Keratinocyte (primary cell): ENCODE results near the gene ACADM. TPM values are rescaled to one million over a fixed set of nuclear protein-coding genes. Genes with fewer than 3 reads are reported as not detected.

Source experiments
- DNase-seq: peaks from one replicate; pipeline ENCODE4 v3.0.0-alpha.2; 2011; ENCODE audit warnings: low read depth, missing footprints, low spot score
- FAIRE-seq: peaks from 2 replicates; lab custom pipeline; 2011; peaks lifted over from hg19 to GRCh38; lab: Jason Lieb, UNC
- H2AFZ ChIP-seq: 2 replicates; pipeline ENCODE4 v1.6.0; 2012; ENCODE audit warnings: low read length, control low read depth, inconsistent platforms; ENCODE audit not compliant: control insufficient read depth
- H3K27ac ChIP-seq: 2 replicates; pipeline ENCODE4 v1.5.1; 2011; ENCODE audit warnings: low read length; ENCODE audit not compliant: control insufficient read depth, insufficient read depth
- H3K27me3 ChIP-seq: 3 replicates; pipeline ENCODE4 v1.6.0; 2011; ENCODE audit warnings: low read length; ENCODE audit not compliant: control insufficient read depth, insufficient read depth; ENCODE audit errors: extremely low read depth
- H3K36me3 ChIP-seq, 2 experiments: 2 replicates in 1 of 2; 3 replicates in 1 of 2; pipeline ENCODE4 v1.5.1; 2011; ENCODE audit warnings: low read length in 2 of 2, mild to moderate bottlenecking in 1 of 2; ENCODE audit not compliant: control insufficient read depth in 2 of 2, insufficient read depth in 2 of 2; ENCODE audit errors: extremely low read depth in 1 of 2
- H3K4me1 ChIP-seq: 3 replicates; pipeline ENCODE4 v1.5.1; 2011; ENCODE audit warnings: low read length; ENCODE audit not compliant: control insufficient read depth, insufficient read depth; ENCODE audit errors: extremely low read depth
- H3K4me2 ChIP-seq: 3 replicates; pipeline ENCODE4 v1.6.0; 2011; ENCODE audit warnings: low read depth, low read length; ENCODE audit not compliant: control insufficient read depth, insufficient read depth; ENCODE audit errors: extremely low read depth
- H3K4me3 ChIP-seq, 3 experiments: fragments of 200-600 bp in 1 of 3; sonication (generic) in 1 of 3; 2 replicates in 2 of 3; 3 replicates in 1 of 3; pipeline ENCODE4 v1.5.1; 2011 to 2016; ENCODE audit warnings: low read length in 3 of 3, mild to moderate bottlenecking in 3 of 3, control low read depth in 2 of 3, inconsistent platforms in 1 of 3, low read depth in 1 of 3, mixed read lengths in 1 of 3, mixed run types in 1 of 3, moderate library complexity in 1 of 3; ENCODE audit not compliant: control insufficient read depth in 2 of 3, insufficient read depth in 2 of 3; ENCODE audit errors: extremely low read depth in 1 of 3
- H3K79me2 ChIP-seq: 2 replicates; pipeline ENCODE4 v1.6.0; 2012; ENCODE audit warnings: low read length; ENCODE audit not compliant: control insufficient read depth, insufficient read depth
- H3K9ac ChIP-seq: 3 replicates; pipeline ENCODE4 v1.6.0; 2011; ENCODE audit warnings: low read length; ENCODE audit not compliant: control insufficient read depth, insufficient read depth; ENCODE audit errors: extremely low read depth
- H3K9me1 ChIP-seq: 3 replicates; pipeline ENCODE4 v1.6.0; 2011; ENCODE audit warnings: low read length; ENCODE audit not compliant: control insufficient read depth, insufficient read depth; ENCODE audit errors: extremely low read depth
- H3K9me3 ChIP-seq: 2 replicates; pipeline ENCODE4 v1.5.1; 2012; ENCODE audit warnings: low read depth, low read length; ENCODE audit not compliant: control insufficient read depth
- H4K20me1 ChIP-seq: 3 replicates; pipeline ENCODE4 v1.6.0; 2011; ENCODE audit warnings: low read length; ENCODE audit not compliant: control insufficient read depth, insufficient read depth; ENCODE audit errors: extremely low read depth
- EZH2 ChIP-seq: IDR thresholded peaks from one replicate; pipeline ENCODE4 v1.6.1; 2012; ENCODE audit warnings: inconsistent platforms, mild to moderate bottlenecking, low read length, moderate library complexity
- dilution Hi-C: fragments of 300-500 bp; cut with MboI; formaldehyde crosslinking; loops from one replicate; pipeline ENCODE4 v1.7.0; 2020; ENCODE audit warnings: low sequenced_read_pairs; ENCODE audit not compliant: extremely low pct_ligation_motif_present
- polyA plus RNA-seq, 5 experiments: library from polyadenylated mRNA; depleted of rRNA in 3 of 5; stranded (reverse) in 3 of 5; stranded (forward) in 1 of 5; unstranded in 1 of 5; fragments of >200 nt; gene quantifications; 1 replicate in 1 of 5; 2 replicates in 3 of 5; 3 replicates in 1 of 5; pipeline versions ENCODE4 v1.2.1 to v1.2.3, GENCODE V29; 2011 to 2012; ENCODE audit warnings: missing spikeins in 2 of 5, low read depth in 1 of 5, low replicate concordance in 1 of 5
- TF ChIP-seq, protein P1 (sequence below), 3 experiments: IDR thresholded peaks in 1 of 3; conservative IDR thresholded peaks in 1 of 3; optimal IDR thresholded peaks in 1 of 3; 2 replicates in 2 of 3; 3 replicates in 1 of 3; pipeline versions ENCODE3 to v1.5.1; 2011; ENCODE audit warnings: low read length in 3 of 3, mild to moderate bottlenecking in 3 of 3, moderate library complexity in 2 of 3, control low read depth in 1 of 3, inconsistent platforms in 1 of 3; ENCODE audit not compliant: insufficient read depth in 2 of 3; ENCODE audit errors: extremely low read depth in 1 of 3

ACADM gene
- polyA plus RNA-seq, 1 donor (not counting 4 experiments of a cell fraction or from before 2014, with no cell fraction given) = 52.2 TPM

DNA sequence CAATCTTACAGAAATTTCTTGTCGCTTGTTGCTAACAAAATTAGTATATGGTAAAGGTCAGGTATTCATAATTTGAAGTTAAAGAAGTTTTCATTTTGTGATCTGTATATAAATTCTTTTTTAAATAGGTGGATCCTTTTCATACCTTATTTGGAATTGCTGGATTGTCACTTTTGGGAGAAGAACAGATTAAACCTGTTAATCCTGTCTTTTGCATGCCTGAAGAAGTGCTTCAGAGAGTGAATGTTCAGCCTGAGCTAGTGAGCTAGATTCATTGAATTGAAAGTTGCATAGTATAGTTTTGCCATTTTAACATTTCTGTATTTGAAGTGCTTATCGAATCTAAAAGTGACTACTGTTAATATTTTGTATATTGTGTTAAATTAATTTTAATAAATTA lies 69.9 kb downstream of the ACADM start:
- peaks cover 32% of the 10 kb centered on the region for H3K79me2 ChIP-seq
- no peak overlapping the region for H2AFZ ChIP-seq
- no peak for TF ChIP-seq EZH2
- TF ChIP-seq, protein P1, sequence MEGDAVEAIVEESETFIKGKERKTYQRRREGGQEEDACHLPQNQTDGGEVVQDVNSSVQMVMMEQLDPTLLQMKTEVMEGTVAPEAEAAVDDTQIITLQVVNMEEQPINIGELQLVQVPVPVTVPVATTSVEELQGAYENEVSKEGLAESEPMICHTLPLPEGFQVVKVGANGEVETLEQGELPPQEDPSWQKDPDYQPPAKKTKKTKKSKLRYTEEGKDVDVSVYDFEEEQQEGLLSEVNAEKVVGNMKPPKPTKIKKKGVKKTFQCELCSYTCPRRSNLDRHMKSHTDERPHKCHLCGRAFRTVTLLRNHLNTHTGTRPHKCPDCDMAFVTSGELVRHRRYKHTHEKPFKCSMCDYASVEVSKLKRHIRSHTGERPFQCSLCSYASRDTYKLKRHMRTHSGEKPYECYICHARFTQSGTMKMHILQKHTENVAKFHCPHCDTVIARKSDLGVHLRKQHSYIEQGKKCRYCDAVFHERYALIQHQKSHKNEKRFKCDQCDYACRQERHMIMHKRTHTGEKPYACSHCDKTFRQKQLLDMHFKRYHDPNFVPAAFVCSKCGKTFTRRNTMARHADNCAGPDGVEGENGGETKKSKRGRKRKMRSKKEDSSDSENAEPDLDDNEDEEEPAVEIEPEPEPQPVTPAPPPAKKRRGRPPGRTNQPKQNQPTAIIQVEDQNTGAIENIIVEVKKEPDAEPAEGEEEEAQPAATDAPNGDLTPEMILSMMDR (optimal IDR thresholded peaks at IDR 0.05 in 1 of 3, IDR thresholded peaks at IDR 0.05 in 1 of 3, conservative IDR thresholded peaks at IDR 0.05 in 1 of 3; ENCODE audit: extremely low read depth in 1 of 3, insufficient read depth in 2 of 3, low read length in 3 of 3) = no peak
- H3K9me3 ChIP-seq = no peaks in the 10 kb centered on the region
- no peak overlapping the region for H3K27ac ChIP-seq
- dilution Hi-C loops = no loop called here
- no peaks in the 10 kb centered on the region for H3K27me3 ChIP-seq
- H3K4me2 ChIP-seq = no peak overlapping the region
- FAIRE-seq (no peak), DNase-seq (no peak)
- H3K4me1 ChIP-seq = peaks cover 17% of the 10 kb centered on the region
- H3K4me3 ChIP-seq = no peak overlapping the region
- peaks cover 39% of the 10 kb centered on the region for H4K20me1 ChIP-seq
- H3K36me3 ChIP-seq = peaks cover 11 to 31% of the 10 kb centered on the region in 2 experiments
- no peak overlapping the region for H3K9ac ChIP-seq
- no peaks in the 10 kb centered on the region for H3K9me1 ChIP-seq

DNA sequence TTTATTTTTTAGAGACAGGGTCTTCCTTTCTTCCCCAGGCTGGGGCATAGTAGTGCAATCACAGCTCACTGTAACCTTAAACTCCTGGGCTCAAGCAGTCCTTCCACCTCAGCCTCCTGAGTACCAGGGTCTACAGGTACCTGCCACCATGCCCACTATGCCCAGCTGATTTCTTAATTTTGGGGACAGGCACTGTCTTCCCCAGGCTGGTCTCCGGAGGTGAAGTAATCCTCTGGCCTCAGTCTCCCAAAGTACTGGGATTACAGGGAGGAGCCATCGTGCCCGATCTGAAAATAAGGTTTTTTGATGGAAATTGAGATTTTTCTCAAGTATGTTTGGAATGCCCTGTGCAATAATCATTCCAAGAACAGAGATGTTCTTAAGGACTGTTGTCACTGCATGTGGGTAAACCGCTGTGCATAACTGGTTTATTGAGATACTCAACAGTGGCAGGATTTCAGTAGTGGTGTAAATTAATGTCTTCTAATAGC lies 71.2 kb downstream of the ACADM start:
- no peak for FAIRE-seq
- no peak overlapping the region for H2AFZ ChIP-seq
- H3K4me1 ChIP-seq = peaks cover 3% of the 10 kb centered on the region
- TF ChIP-seq, protein P1 (optimal IDR thresholded peaks at IDR 0.05 in 1 of 3, IDR thresholded peaks at IDR 0.05 in 1 of 3, conservative IDR thresholded peaks at IDR 0.05 in 1 of 3; ENCODE audit: extremely low read depth in 1 of 3, insufficient read depth in 2 of 3, low read length in 3 of 3) = no peak
- H3K36me3 ChIP-seq = peaks cover 9 to 21% of the 10 kb centered on the region in 2 experiments
- no peak overlapping the region for H3K4me3 ChIP-seq
- H4K20me1 ChIP-seq = peaks cover 27% of the 10 kb centered on the region
- H3K9me3 ChIP-seq = no peaks in the 10 kb centered on the region
- DNase-seq = no peak
- dilution Hi-C loops = no loop called here
- no peak overlapping the region for H3K27ac ChIP-seq
- no peaks in the 10 kb centered on the region for H3K27me3 ChIP-seq
- no peak overlapping the region for H3K4me2 ChIP-seq
- no peaks in the 10 kb centered on the region for H3K9me1 ChIP-seq
- H3K79me2 ChIP-seq = peaks cover 19% of the 10 kb centered on the region
- H3K9ac ChIP-seq = no peak overlapping the region
